Astrocyte (in vitro differentiated cells and primary cell): ENCODE data around the gene SMR3B. TPM values are rescaled to one million over a fixed set of nuclear protein-coding genes. Genes with fewer than 3 reads are reported as not detected.

Source experiments
- DNase-seq: peaks from one replicate; pipeline ENCODE4 v3.0.0-alpha.2; 2010; ENCODE audit warnings: low read depth
- FAIRE-seq: peaks from 2 replicates; lab custom pipeline; 2011; peaks lifted over from hg19 to GRCh38; lab: Jason Lieb, UNC
- H2AFZ ChIP-seq: 2 replicates; pipeline ENCODE4 v1.6.0; 2012; ENCODE audit warnings: low read depth, low read length, inconsistent platforms
- H3K27ac ChIP-seq: 2 replicates; pipeline ENCODE4 v1.5.1; 2011; ENCODE audit warnings: low read depth, low read length, inconsistent platforms
- H3K27me3 ChIP-seq: 2 replicates; pipeline ENCODE4 v1.6.0; 2011; ENCODE audit warnings: low read length, inconsistent platforms; ENCODE audit not compliant: insufficient read depth
- H3K36me3 ChIP-seq: 2 replicates; pipeline ENCODE4 v1.5.1; 2011; ENCODE audit warnings: low read length, inconsistent platforms; ENCODE audit not compliant: insufficient read depth
- H3K4me1 ChIP-seq: 2 replicates; pipeline ENCODE4 v1.5.1; 2011; ENCODE audit warnings: low read length, inconsistent platforms; ENCODE audit not compliant: insufficient read depth
- H3K4me2 ChIP-seq: 2 replicates; pipeline ENCODE4 v1.6.0; 2012; ENCODE audit warnings: low read length, inconsistent platforms
- H3K4me3 ChIP-seq: 2 replicates; pipeline ENCODE4 v1.5.1; 2011; ENCODE audit warnings: low read depth, mild to moderate bottlenecking, low read length, inconsistent platforms; ENCODE audit not compliant: insufficient read depth
- H3K79me2 ChIP-seq: 2 replicates; pipeline ENCODE4 v1.6.0; 2012; ENCODE audit warnings: mild to moderate bottlenecking, low read length, inconsistent platforms; ENCODE audit not compliant: insufficient read depth
- H3K9ac ChIP-seq: 2 replicates; pipeline ENCODE4 v1.6.0; 2012; ENCODE audit warnings: mild to moderate bottlenecking, low read length, inconsistent platforms
- H3K9me3 ChIP-seq: 2 replicates; pipeline ENCODE4 v1.5.1; 2012; ENCODE audit warnings: low read depth, mild to moderate bottlenecking, low read length, inconsistent platforms; ENCODE audit not compliant: insufficient read depth
- H4K20me1 ChIP-seq: 2 replicates; pipeline ENCODE4 v1.6.0; 2012; ENCODE audit warnings: low read length, inconsistent platforms; ENCODE audit not compliant: insufficient read depth
- H3K27ac Mint-ChIP-seq: one replicate; pipeline ENCODE4 v1.8.0; 2021; ENCODE audit warnings: mild to moderate bottlenecking, mixed read lengths; ENCODE audit not compliant: unreplicated experiment
- H3K27me3 Mint-ChIP-seq: one replicate; pipeline ENCODE4 v1.8.0; 2021; ENCODE audit warnings: low read depth, mixed read lengths; ENCODE audit not compliant: unreplicated experiment
- H3K36me3 Mint-ChIP-seq: one replicate; pipeline ENCODE4 v1.8.0; 2021; ENCODE audit warnings: low read depth, mixed read lengths; ENCODE audit not compliant: unreplicated experiment
- H3K4me1 Mint-ChIP-seq: one replicate; pipeline ENCODE4 v1.8.0; 2021; ENCODE audit warnings: low read depth, mixed read lengths; ENCODE audit not compliant: unreplicated experiment
- H3K4me3 Mint-ChIP-seq: one replicate; pipeline ENCODE4 v1.8.0; 2021; ENCODE audit warnings: mild to moderate bottlenecking, moderate library complexity, mixed read lengths; ENCODE audit not compliant: unreplicated experiment
- H3K9me3 Mint-ChIP-seq: one replicate; pipeline ENCODE4 v1.8.0; 2021; ENCODE audit warnings: mild to moderate bottlenecking, mixed read lengths; ENCODE audit not compliant: unreplicated experiment
- CTCF ChIP-seq: IDR thresholded peaks from 2 replicates; pipeline ENCODE4 v1.5.1; 2011; ENCODE audit warnings: low read depth, mild to moderate bottlenecking, inconsistent platforms, low read length, moderate library complexity; ENCODE audit not compliant: insufficient read depth
- EZH2 ChIP-seq: IDR thresholded peaks from 2 replicates; pipeline ENCODE4 v1.6.1; 2012; ENCODE audit warnings: mild to moderate bottlenecking, low read length, inconsistent platforms; ENCODE audit not compliant: insufficient read depth
- total RNA-seq: library from RNA; stranded (reverse); gene quantifications from 2 replicates; pipeline ENCODE4 v1.2.1, GENCODE V29; 2021

SMR3B gene
- total RNA-seq, 1 donor from 2014 or later: not detected

DNA sequence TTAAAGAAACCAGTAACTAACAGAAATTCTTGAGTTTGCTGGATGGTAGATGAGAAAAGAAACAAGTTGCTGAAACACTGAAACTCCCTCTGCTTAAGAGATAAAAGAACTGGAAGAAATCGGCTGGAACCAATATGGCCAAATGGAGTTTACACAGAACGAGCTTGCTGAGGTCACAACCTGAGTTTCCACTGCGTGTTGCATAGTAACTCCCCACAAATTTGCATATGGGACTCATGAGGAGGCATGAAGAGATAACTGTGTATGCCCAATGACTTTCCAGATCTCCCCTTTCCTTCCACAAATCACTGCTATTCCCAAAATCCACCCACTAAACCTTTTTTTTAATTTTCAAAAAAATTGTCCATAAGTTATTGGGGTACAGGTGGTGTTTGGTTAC, 10.2 kb upstream of the SMR3B start:
- H4K20me1 ChIP-seq: no peaks in the 10 kb centered on the region
- no peak overlapping the region for H2AFZ ChIP-seq
- TF ChIP-seq EZH2 (no peak), CTCF (no peak)
- Mint-ChIP-seq H3K36me3 (no peaks in the 10 kb centered on the region), H3K9me3 (no peaks in the 10 kb centered on the region), H3K27me3 (no peaks in the 10 kb centered on the region), H3K4me3 (no peak overlapping the region), H3K27ac (no peak overlapping the region), H3K4me1 (no peaks in the 10 kb centered on the region)
- H3K79me2 ChIP-seq: no peaks in the 10 kb centered on the region
- no peak overlapping the region for H3K27ac ChIP-seq
- no peaks in the 10 kb centered on the region for H3K9me3 ChIP-seq
- H3K36me3 ChIP-seq: no peaks in the 10 kb centered on the region
- DNase-seq (no peak), FAIRE-seq (no peak)
- H3K9ac ChIP-seq: no peak overlapping the region
- H3K4me2 ChIP-seq: no peak overlapping the region
- no peaks in the 10 kb centered on the region for H3K27me3 ChIP-seq
- H3K4me3 ChIP-seq: no peak overlapping the region
- H3K4me1 ChIP-seq: no peaks in the 10 kb centered on the region

GRCh38 chr4:70380578-70380977, 2.4 kb upstream of the SMR3B start:
- H2AFZ ChIP-seq: no peak overlapping the region
- no peaks in the 10 kb centered on the region for H3K79me2 ChIP-seq
- no peak overlapping the region for H3K4me2 ChIP-seq
- no peaks in the 10 kb centered on the region for H3K4me1 ChIP-seq
- no peaks in the 10 kb centered on the region for H3K36me3 ChIP-seq
- DNase-seq (no peak), FAIRE-seq (no peak)
- no peak overlapping the region for H3K4me3 ChIP-seq
- no peak overlapping the region for H3K4me3 Mint-ChIP-seq
- no peak overlapping the region for H3K27ac ChIP-seq
- no peaks in the 10 kb centered on the region for H3K27me3 Mint-ChIP-seq
- H3K9me3 Mint-ChIP-seq: no peaks in the 10 kb centered on the region
- H4K20me1 ChIP-seq: no peaks in the 10 kb centered on the region
- TF ChIP-seq EZH2 (no peak), CTCF (no peak)
- no peak overlapping the region for H3K9ac ChIP-seq
- H3K27ac Mint-ChIP-seq: no peak overlapping the region
- H3K4me1 Mint-ChIP-seq: no peaks in the 10 kb centered on the region
- no peaks in the 10 kb centered on the region for H3K36me3 Mint-ChIP-seq
- H3K27me3 ChIP-seq: no peaks in the 10 kb centered on the region
- no peaks in the 10 kb centered on the region for H3K9me3 ChIP-seq

- no peak overlapping the region for H3K4me2 ChIP-seq
- no peak overlapping the region for H3K4me3 ChIP-seq
- Mint-ChIP-seq H3K4me1 (no peaks in the 10 kb centered on the region), H3K36me3 (no peaks in the 10 kb centered on the region), H3K9me3 (no peaks in the 10 kb centered on the region), H3K27me3 (peaks cover 2% of the 10 kb centered on the region), H3K4me3 (no peak overlapping the region), H3K27ac (no peak overlapping the region)
- H3K79me2 ChIP-seq: no peaks in the 10 kb centered on the region
- H3K27ac ChIP-seq: no peak overlapping the region
- FAIRE-seq: no peak
- H3K27me3 ChIP-seq: no peaks in the 10 kb centered on the region
- no peaks in the 10 kb centered on the region for H3K36me3 ChIP-seq
- no peak overlapping the region for H3K9ac ChIP-seq
- H2AFZ ChIP-seq: no peak overlapping the region
- no peaks in the 10 kb centered on the region for H4K20me1 ChIP-seq
- no peak for DNase-seq
- no peak for TF ChIP-seq EZH2
- no peak for TF ChIP-seq CTCF
- H3K9me3 ChIP-seq: no peaks in the 10 kb centered on the region
- no peaks in the 10 kb centered on the region for H3K4me1 ChIP-seq
Observed at GRCh38 chr4:70392057-70392776, 9.3 kb downstream of the SMR3B start.
